Measurements from ENCODE around the gene CHST1. TPM values are rescaled to one million over a fixed set of nuclear protein-coding genes. Genes with fewer than 3 reads are reported as not detected.

Gene CHST1
- total and polyA plus RNA-seq, 2 donors (not counting 3 experiments of a cell fraction or from before 2014, with no cell fraction given): 12.6 to 40.5 TPM

DNA sequence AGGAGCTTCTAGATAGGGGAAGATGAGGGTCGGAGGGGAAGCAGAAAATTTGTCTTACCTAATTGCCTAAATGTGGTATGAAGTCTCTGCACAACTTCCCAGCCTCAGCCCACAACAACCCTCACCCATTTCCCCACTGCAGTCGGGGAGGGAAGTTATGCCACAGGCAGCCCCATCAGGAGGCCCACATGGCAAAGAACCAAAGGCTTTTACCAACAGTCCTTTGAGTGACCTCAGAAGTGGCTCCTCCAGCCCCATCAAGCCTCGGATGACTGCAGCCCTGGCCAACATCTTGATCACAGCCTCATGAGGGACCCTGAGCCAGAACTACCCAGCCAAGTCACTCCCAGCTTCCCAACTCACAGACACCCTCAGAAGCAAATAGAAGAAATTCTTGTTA is 54.8 kb downstream of the CHST1 start:
- FAIRE-seq (no peak), DNase-seq (ENCODE audit: low read depth, low spot score) (no peak)
- H3K27ac ChIP-seq (ENCODE audit: insufficient read depth, low read depth, low read length): no peak overlapping the region
- ChIA-PET POLR2A (no interaction called here), CTCF (no interaction called here)
- no peaks in the 10 kb centered on the region for H4K20me1 ChIP-seq (replicated peaks; ENCODE audit: control insufficient read depth, extremely low read depth, insufficient read depth, low read length)
- H3K4me1 ChIP-seq (ENCODE audit: control insufficient read depth, extremely low read depth, insufficient read depth, low read length): no peaks in the 10 kb centered on the region
- H3K9me1 ChIP-seq (replicated peaks; ENCODE audit: control insufficient read depth, extremely low read depth, insufficient read depth, low read length): no peaks in the 10 kb centered on the region
- no peak for TF ChIP-seq POLR2AphosphoS5 (IDR thresholded peaks at IDR 0.05; ENCODE audit: insufficient read depth, low read depth, low read length)
- no peak for TF ChIP-seq MYC (IDR thresholded peaks at IDR 0.05; ENCODE audit: low read depth, low read length)
- TF ChIP-seq POLR2A (IDR thresholded peaks at IDR 0.05; ENCODE audit: low read depth, low read length): no peak
- no peaks in the 10 kb centered on the region for H3K9me3 ChIP-seq (replicated peaks; ENCODE audit: control insufficient read depth, insufficient read depth, low read length)
- H2AFZ ChIP-seq (ENCODE audit: low read depth, low read length): no peak overlapping the region
- no peaks in the 10 kb centered on the region for H3K79me2 ChIP-seq (ENCODE audit: control insufficient read depth, insufficient read depth, low read length)
- intact Hi-C loops (cut with micrococcal nuclease): no loop called here
- H3K9ac ChIP-seq (replicated peaks; ENCODE audit: extremely low read depth, insufficient read depth, low read length): no peak overlapping the region
- no TSS peak for BruUV-seq (replicated peaks)
- no peak overlapping the region for H3K4me3 ChIP-seq (replicated peaks in 1 of 3; ENCODE audit: insufficient read depth in 1 of 3, low read depth in 1 of 3, low read length in 3 of 3)
- dilution Hi-C loops (cut with MboI; ENCODE audit: extremely low pct_ligation_motif_present, low sequenced_read_pairs): no loop called here
- no peaks in the 10 kb centered on the region for H3K27me3 ChIP-seq (ENCODE audit: control insufficient read depth in 2 of 2, insufficient read depth in 2 of 2, low read length in 2 of 2)
- no peak overlapping the region for H3K4me2 ChIP-seq (ENCODE audit: insufficient read depth, low read length)
- H3K36me3 ChIP-seq (ENCODE audit: control insufficient read depth in 2 of 2, extremely low read depth in 1 of 2, insufficient read depth in 2 of 2, low read length in 2 of 2): no peaks in the 10 kb centered on the region

DNA sequence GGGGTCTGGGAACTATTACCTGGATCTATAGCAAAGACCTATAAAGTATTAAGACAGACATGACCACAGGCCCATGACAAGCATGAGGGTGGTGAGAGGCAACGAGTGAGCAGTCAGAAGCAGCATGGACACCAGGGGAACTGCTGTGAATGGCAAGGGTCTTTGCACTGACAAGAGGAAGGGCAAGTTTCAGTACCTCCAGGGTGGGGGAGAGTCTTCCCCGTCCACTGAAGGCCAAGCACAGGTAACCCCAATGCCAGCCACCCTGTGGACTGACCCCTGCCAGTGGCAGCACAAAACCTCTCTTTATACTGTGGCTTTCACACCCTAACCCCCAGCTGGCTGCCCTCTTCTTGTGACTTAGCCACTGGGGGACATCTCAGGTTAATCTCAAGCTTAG is 55.5 kb downstream of the CHST1 start:
- H3K4me3 ChIP-seq (replicated peaks in 1 of 3; ENCODE audit: insufficient read depth in 1 of 3, low read depth in 1 of 3, low read length in 3 of 3): no peak overlapping the region
- no peak overlapping the region for H3K27ac ChIP-seq (ENCODE audit: insufficient read depth, low read depth, low read length)
- H3K9ac ChIP-seq (replicated peaks; ENCODE audit: extremely low read depth, insufficient read depth, low read length): no peak overlapping the region
- intact Hi-C loops (cut with micrococcal nuclease): no loop called here
- no peak for FAIRE-seq
- POLR2A ChIA-PET: no interaction called here
- H3K9me1 ChIP-seq (replicated peaks; ENCODE audit: control insufficient read depth, extremely low read depth, insufficient read depth, low read length): no peaks in the 10 kb centered on the region
- no peak overlapping the region for H2AFZ ChIP-seq (ENCODE audit: low read depth, low read length)
- DNase-seq (ENCODE audit: low read depth, low spot score): no peak
- dilution Hi-C loops (cut with MboI; ENCODE audit: extremely low pct_ligation_motif_present, low sequenced_read_pairs): no loop called here
- H3K79me2 ChIP-seq (ENCODE audit: control insufficient read depth, insufficient read depth, low read length): no peaks in the 10 kb centered on the region
- no peaks in the 10 kb centered on the region for H3K4me1 ChIP-seq (ENCODE audit: control insufficient read depth, extremely low read depth, insufficient read depth, low read length)
- H3K36me3 ChIP-seq (ENCODE audit: control insufficient read depth in 2 of 2, extremely low read depth in 1 of 2, insufficient read depth in 2 of 2, low read length in 2 of 2): no peaks in the 10 kb centered on the region
- no peaks in the 10 kb centered on the region for H4K20me1 ChIP-seq (replicated peaks; ENCODE audit: control insufficient read depth, extremely low read depth, insufficient read depth, low read length)
- no TSS peak for BruUV-seq (replicated peaks)
- CTCF ChIA-PET: no interaction called here
- H3K4me2 ChIP-seq (ENCODE audit: insufficient read depth, low read length): no peak overlapping the region
- TF ChIP-seq, protein P1, sequence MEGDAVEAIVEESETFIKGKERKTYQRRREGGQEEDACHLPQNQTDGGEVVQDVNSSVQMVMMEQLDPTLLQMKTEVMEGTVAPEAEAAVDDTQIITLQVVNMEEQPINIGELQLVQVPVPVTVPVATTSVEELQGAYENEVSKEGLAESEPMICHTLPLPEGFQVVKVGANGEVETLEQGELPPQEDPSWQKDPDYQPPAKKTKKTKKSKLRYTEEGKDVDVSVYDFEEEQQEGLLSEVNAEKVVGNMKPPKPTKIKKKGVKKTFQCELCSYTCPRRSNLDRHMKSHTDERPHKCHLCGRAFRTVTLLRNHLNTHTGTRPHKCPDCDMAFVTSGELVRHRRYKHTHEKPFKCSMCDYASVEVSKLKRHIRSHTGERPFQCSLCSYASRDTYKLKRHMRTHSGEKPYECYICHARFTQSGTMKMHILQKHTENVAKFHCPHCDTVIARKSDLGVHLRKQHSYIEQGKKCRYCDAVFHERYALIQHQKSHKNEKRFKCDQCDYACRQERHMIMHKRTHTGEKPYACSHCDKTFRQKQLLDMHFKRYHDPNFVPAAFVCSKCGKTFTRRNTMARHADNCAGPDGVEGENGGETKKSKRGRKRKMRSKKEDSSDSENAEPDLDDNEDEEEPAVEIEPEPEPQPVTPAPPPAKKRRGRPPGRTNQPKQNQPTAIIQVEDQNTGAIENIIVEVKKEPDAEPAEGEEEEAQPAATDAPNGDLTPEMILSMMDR (IDR thresholded peaks at IDR 0.05; ENCODE audit: extremely low read depth in 1 of 2, insufficient read depth in 1 of 2, low read depth in 1 of 2, low read length in 2 of 2): no peak
- TF ChIP-seq POLR2AphosphoS5 (IDR thresholded peaks at IDR 0.05; ENCODE audit: insufficient read depth, low read depth, low read length) (no peak), EZH2 (IDR thresholded peaks at IDR 0.05; ENCODE audit: borderline replicate concordance, low read depth, low read length, severe bottlenecking) (no peak), MYC (IDR thresholded peaks at IDR 0.05; ENCODE audit: low read depth, low read length) (no peak), JUN (IDR thresholded peaks at IDR 0.05; ENCODE audit: borderline replicate concordance, insufficient read depth, insufficient read length, low read depth) (no peak), FOS (IDR thresholded peaks at IDR 0.05; ENCODE audit: borderline replicate concordance, insufficient read depth, low read length) (no peak), GATA2 (IDR thresholded peaks at IDR 0.05; ENCODE audit: insufficient read depth, insufficient read length, low read depth, low read length) (no peak), POLR2A (IDR thresholded peaks at IDR 0.05; ENCODE audit: low read depth, low read length) (no peak)
- TF ChIP-seq, protein P2, sequence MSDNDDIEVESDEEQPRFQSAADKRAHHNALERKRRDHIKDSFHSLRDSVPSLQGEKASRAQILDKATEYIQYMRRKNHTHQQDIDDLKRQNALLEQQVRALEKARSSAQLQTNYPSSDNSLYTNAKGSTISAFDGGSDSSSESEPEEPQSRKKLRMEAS (IDR thresholded peaks at IDR 0.05; ENCODE audit: insufficient read depth, insufficient read length): no peak
- H3K9me3 ChIP-seq (replicated peaks; ENCODE audit: control insufficient read depth, insufficient read depth, low read length): no peaks in the 10 kb centered on the region
- no peaks in the 10 kb centered on the region for H3K27me3 ChIP-seq (ENCODE audit: control insufficient read depth in 2 of 2, insufficient read depth in 2 of 2, low read length in 2 of 2)

All from endothelial cell of umbilical vein (primary cell).